ENCODE data around the gene SDK1.
A peak's percentile ranks its signal among the peaks of the same experiment; 100 is the strongest.

The SDK1 gene

GRCh38 chr7:3267966-3268690 lies 32.9 kb upstream of the SDK1 start:
- H2BK12ac ChIP-seq (ENCODE audit: low read length): no peak overlapping the region
- no peak overlapping the region for H2AK5ac ChIP-seq (ENCODE audit: low read length)
- H2BK120ac ChIP-seq (ENCODE audit: insufficient read depth, low read length, poor library complexity): no peak overlapping the region
- no peak overlapping the region for H3K4ac ChIP-seq (ENCODE audit: low read depth, low read length)
- no peak overlapping the region for H3K18ac ChIP-seq (ENCODE audit: low read length)
- H3K36me3 ChIP-seq (ENCODE audit: control insufficient read depth in 1 of 2, insufficient read depth in 2 of 2, low read length in 2 of 2): no peaks in the 10 kb centered on the region
- peaks cover 2% of the 10 kb centered on the region for H3K9me3 ChIP-seq (ENCODE audit: insufficient read depth, low read depth, low read length)
- no peak overlapping the region for H3K4me3 ChIP-seq (ENCODE audit: low read depth, low read length)
- H3K14ac ChIP-seq (ENCODE audit: low read length): no peak overlapping the region
- DNase-seq: no peak
- H4K91ac ChIP-seq (ENCODE audit: low read depth, low read length): no peak overlapping the region
- peaks cover 7 to 8% of the 10 kb centered on the region in 2 experiments for H3K4me1 ChIP-seq (ENCODE audit: control insufficient read depth in 1 of 2, insufficient read depth in 2 of 2, low read length in 2 of 2)
- no peak overlapping the region for H3K23ac ChIP-seq (ENCODE audit: low read length)
- no CpG with 5 or more reads among the region's 9 CpGs for WGBS (ENCODE audit: extremely low coverage, insufficient coverage, insufficient read length)
- H3K79me1 ChIP-seq (ENCODE audit: low read length): peaks cover 7% of the 10 kb centered on the region
- H2AFZ ChIP-seq (ENCODE audit: insufficient read depth, low read length, poor library complexity): no peak overlapping the region
- H3K27ac ChIP-seq (ENCODE audit: low read depth, low read length): no peak overlapping the region
- no peak overlapping the region for H4K12ac ChIP-seq (ENCODE audit: low read depth, low read length)
- no peak overlapping the region for H2BK5ac ChIP-seq (ENCODE audit: low read depth, low read length, poor library complexity)
- H4K8ac ChIP-seq (ENCODE audit: low read depth, low read length): no peak overlapping the region
- H3K4me2 ChIP-seq (ENCODE audit: low read length): no peak overlapping the region
- H3K27me3 ChIP-seq (ENCODE audit: insufficient read depth, low read length): no peaks in the 10 kb centered on the region
- H3K79me2 ChIP-seq (ENCODE audit: control insufficient read depth, insufficient read depth, low read length, poor library complexity): no peaks in the 10 kb centered on the region
- H3K9ac ChIP-seq (ENCODE audit: low read length): no peak overlapping the region

GRCh38 chr7:3270362-3270761 lies 30.7 kb upstream of the SDK1 start:
- Histone ChIP-seq H3K4ac (ENCODE audit: low read depth, low read length) (no peak overlapping the region), H4K12ac (ENCODE audit: low read depth, low read length) (no peak overlapping the region), H3K4me3 (ENCODE audit: low read depth, low read length) (no peak overlapping the region), H2AK5ac (ENCODE audit: low read length) (no peak overlapping the region), H3K23ac (ENCODE audit: low read length) (no peak overlapping the region), H2BK5ac (ENCODE audit: low read depth, low read length, poor library complexity) (no peak overlapping the region), H3K9me3 (ENCODE audit: insufficient read depth, low read depth, low read length) (peaks cover 2% of the 10 kb centered on the region), H3K4me2 (ENCODE audit: low read length) (no peak overlapping the region), H3K36me3 (ENCODE audit: control insufficient read depth in 1 of 2, insufficient read depth in 2 of 2, low read length in 2 of 2) (no peaks in the 10 kb centered on the region), H2BK120ac (ENCODE audit: insufficient read depth, low read length, poor library complexity) (no peak overlapping the region), H4K8ac (ENCODE audit: low read depth, low read length) (no peak overlapping the region), H4K91ac (ENCODE audit: low read depth, low read length) (no peak overlapping the region), H3K79me1 (ENCODE audit: low read length) (no peaks in the 10 kb centered on the region), H3K27ac (ENCODE audit: low read depth, low read length) (no peak overlapping the region), H3K27me3 (ENCODE audit: insufficient read depth, low read length) (no peaks in the 10 kb centered on the region), H2AFZ (ENCODE audit: insufficient read depth, low read length, poor library complexity) (no peak overlapping the region), H2BK12ac (ENCODE audit: low read length) (no peak overlapping the region), H3K9ac (ENCODE audit: low read length) (no peak overlapping the region), H3K4me1 (ENCODE audit: control insufficient read depth in 1 of 2, insufficient read depth in 2 of 2, low read length in 2 of 2) (peaks cover 0 to 2% of the 10 kb centered on the region in 2 experiments), H3K18ac (ENCODE audit: low read length) (no peak overlapping the region), H3K14ac (ENCODE audit: low read length) (no peak overlapping the region), H3K79me2 (ENCODE audit: control insufficient read depth, insufficient read depth, low read length, poor library complexity) (no peaks in the 10 kb centered on the region)
- no peak for DNase-seq

GRCh38 chr7:3271298-3271697 lies 29.8 kb upstream of the SDK1 start:
- no peak overlapping the region for H2BK5ac ChIP-seq (ENCODE audit: low read depth, low read length, poor library complexity)
- DNase-seq: peak in 1 of 2 donors; percentile 7

GRCh38 chr7:3272691-3273141 lies 28.3 kb upstream of the SDK1 start:
- Histone ChIP-seq H3K4me1 (ENCODE audit: control insufficient read depth in 1 of 2, insufficient read depth in 2 of 2, low read length in 2 of 2) (no peaks in the 10 kb centered on the region), H3K27ac (ENCODE audit: low read depth, low read length) (no peak overlapping the region), H4K12ac (ENCODE audit: low read depth, low read length) (no peak overlapping the region), H3K79me1 (ENCODE audit: low read length) (no peaks in the 10 kb centered on the region), H3K79me2 (ENCODE audit: control insufficient read depth, insufficient read depth, low read length, poor library complexity) (no peaks in the 10 kb centered on the region), H2AFZ (ENCODE audit: insufficient read depth, low read length, poor library complexity) (no peak overlapping the region), H3K4ac (ENCODE audit: low read depth, low read length) (no peak overlapping the region), H2BK120ac (ENCODE audit: insufficient read depth, low read length, poor library complexity) (no peak overlapping the region), H3K4me2 (ENCODE audit: low read length) (no peak overlapping the region), H4K91ac (ENCODE audit: low read depth, low read length) (no peak overlapping the region), H3K4me3 (ENCODE audit: low read depth, low read length) (no peak overlapping the region), H4K8ac (ENCODE audit: low read depth, low read length) (no peak overlapping the region), H3K9me3 (ENCODE audit: insufficient read depth, low read depth, low read length) (peaks cover 2% of the 10 kb centered on the region), H3K36me3 (ENCODE audit: control insufficient read depth in 1 of 2, insufficient read depth in 2 of 2, low read length in 2 of 2) (no peaks in the 10 kb centered on the region), H2BK5ac (ENCODE audit: low read depth, low read length, poor library complexity) (no peak overlapping the region), H3K14ac (ENCODE audit: low read length) (no peak overlapping the region), H2BK12ac (ENCODE audit: low read length) (no peak overlapping the region), H3K9ac (ENCODE audit: low read length) (no peak overlapping the region), H3K18ac (ENCODE audit: low read length) (no peak overlapping the region), H2AK5ac (ENCODE audit: low read length) (no peak overlapping the region), H3K27me3 (ENCODE audit: insufficient read depth, low read length) (no peaks in the 10 kb centered on the region), H3K23ac (ENCODE audit: low read length) (no peak overlapping the region)
- WGBS (ENCODE audit: extremely low coverage, insufficient coverage, insufficient read length): no CpG with 5 or more reads among the region's 2 CpGs
- no peak for DNase-seq

More at GRCh38 chr7:3271298-3271697, 29.8 kb upstream of the SDK1 start:
- H3K4me2 ChIP-seq (ENCODE audit: low read length): no peak overlapping the region
- no peak overlapping the region for H4K12ac ChIP-seq (ENCODE audit: low read depth, low read length)
- no peak overlapping the region for H4K8ac ChIP-seq (ENCODE audit: low read depth, low read length)
- peaks cover 2% of the 10 kb centered on the region for H3K9me3 ChIP-seq (ENCODE audit: insufficient read depth, low read depth, low read length)
- no CpG with 5 or more reads among the region's 2 CpGs for WGBS (ENCODE audit: extremely low coverage, insufficient coverage, insufficient read length)
- H3K27ac ChIP-seq (ENCODE audit: low read depth, low read length): no peak overlapping the region
- H4K91ac ChIP-seq (ENCODE audit: low read depth, low read length): no peak overlapping the region
- H3K27me3 ChIP-seq (ENCODE audit: insufficient read depth, low read length): no peaks in the 10 kb centered on the region
- H3K14ac ChIP-seq (ENCODE audit: low read length): no peak overlapping the region
- H3K79me1 ChIP-seq (ENCODE audit: low read length): no peaks in the 10 kb centered on the region
- H3K4me1 ChIP-seq (ENCODE audit: control insufficient read depth in 1 of 2, insufficient read depth in 2 of 2, low read length in 2 of 2): no peaks in the 10 kb centered on the region
- H2BK120ac ChIP-seq (ENCODE audit: insufficient read depth, low read length, poor library complexity): no peak overlapping the region
- H3K79me2 ChIP-seq (ENCODE audit: control insufficient read depth, insufficient read depth, low read length, poor library complexity): no peaks in the 10 kb centered on the region
- no peak overlapping the region for H3K18ac ChIP-seq (ENCODE audit: low read length)
- H2AFZ ChIP-seq (ENCODE audit: insufficient read depth, low read length, poor library complexity): no peak overlapping the region
- H3K23ac ChIP-seq (ENCODE audit: low read length): no peak overlapping the region
- H3K4ac ChIP-seq (ENCODE audit: low read depth, low read length): no peak overlapping the region
- H2BK12ac ChIP-seq (ENCODE audit: low read length): no peak overlapping the region
- H3K9ac ChIP-seq (ENCODE audit: low read length): no peak overlapping the region
- H2AK5ac ChIP-seq (ENCODE audit: low read length): no peak overlapping the region
- no peak overlapping the region for H3K4me3 ChIP-seq (ENCODE audit: low read depth, low read length)
- H3K36me3 ChIP-seq (ENCODE audit: control insufficient read depth in 1 of 2, insufficient read depth in 2 of 2, low read length in 2 of 2): no peaks in the 10 kb centered on the region

Measured in trophoblast cell (in vitro differentiated cells and primary cell).